Thoracic aorta (tissue), 2 donors: ENCODE data around the gene MOB3B. TPM values are rescaled to one million over a fixed set of nuclear protein-coding genes. Genes with fewer than 3 reads are reported as not detected.
A peak's percentile ranks its signal among the peaks of the same experiment; 100 is the strongest.

Source experiments
- ATAC-seq: fragments of 150-250 bp; one replicate; pipeline ENCODE4 v1.8.0; 2017; ENCODE audit warnings: low read depth; ENCODE audit not compliant: insufficient number of reproducible peaks, low FRiP score
- DNase-seq: peaks from one replicate; pipeline ENCODE4 v3.0.0-alpha.2; 2020; ENCODE audit warnings: low spot score
- H3K27ac ChIP-seq, 2 donors: fragments of 200-600 bp; sonication (generic); 1 replicate in 1 of 2; 2 replicates in 1 of 2; pipeline ENCODE4 v1.5.1; 2016; ENCODE audit warnings: mild to moderate bottlenecking in 2 of 2, moderate library complexity in 2 of 2
- H3K27me3 ChIP-seq: fragments of 200-600 bp; sonication (generic); replicated peaks from 2 replicates; pipeline ENCODE4 v1.6.0; 2016; ENCODE audit warnings: mild to moderate bottlenecking; ENCODE audit not compliant: insufficient read depth
- H3K36me3 ChIP-seq: fragments of 200-600 bp; sonication (generic); one replicate; pipeline ENCODE4 v1.5.1; 2016
- H3K4me1 ChIP-seq, 2 donors: fragments of 200-600 bp; sonication (generic); 1 replicate in 1 of 2; 2 replicates in 1 of 2; pipeline versions ENCODE4 v1.5.1 to v1.6.0; 2016; ENCODE audit warnings: low read depth in 2 of 2, mild to moderate bottlenecking in 1 of 2; ENCODE audit not compliant: control insufficient read depth in 1 of 2
- H3K4me3 ChIP-seq: fragments of 200-600 bp; sonication (generic); 2 replicates; pipeline ENCODE4 v1.5.1; 2016; ENCODE audit warnings: mild to moderate bottlenecking
- H3K9me3 ChIP-seq: fragments of 200-600 bp; sonication (generic); 2 replicates; pipeline ENCODE4 v1.5.1; 2016
- CTCF ChIP-seq: fragments of 200-600 bp; sonication (generic); IDR thresholded peaks from one replicate; pipeline ENCODE4 v1.5.1; 2019; ENCODE audit warnings: antibody characterized with exemption
- total RNA-seq, 2 donors: library from RNA; depleted of rRNA; stranded (reverse); fragments of >200 nt; gene quantifications; one replicate each; pipeline versions ENCODE4 v1.1.0 to v1.2.3, GENCODE V29; 2016

Gene MOB3B
- total RNA-seq, 2 donors from 2014 or later: 6.6 to 11.1 TPM

- H3K27ac ChIP-seq: peak overlapping the region; percentile 77
- DNase-seq (no peak), ATAC-seq (no peak)
- H3K4me1 ChIP-seq: peaks cover 46 to 65% of the 10 kb centered on the region in 2 donors
- TF ChIP-seq CTCF: no peak
- no peaks in the 10 kb centered on the region for H3K27me3 ChIP-seq
- no peaks in the 10 kb centered on the region for H3K36me3 ChIP-seq
- H3K4me3 ChIP-seq: peak overlapping the region; percentile 37
- H3K9me3 ChIP-seq: no peaks in the 10 kb centered on the region
Observed at GRCh38 chr9:27340285-27340674, 189.3 kb downstream of the MOB3B start.

GRCh38 chr9:27339661-27340284 lies 189.8 kb downstream of the MOB3B start:
- no peak for TF ChIP-seq CTCF
- peak overlapping the region; percentile 77 for H3K27ac ChIP-seq
- ATAC-seq (no peak), DNase-seq (peak; percentile 27)
- H3K9me3 ChIP-seq: no peaks in the 10 kb centered on the region
- H3K4me1 ChIP-seq: peaks cover 46 to 65% of the 10 kb centered on the region in 2 donors
- peak overlapping the region; percentile 37 for H3K4me3 ChIP-seq
- no peaks in the 10 kb centered on the region for H3K36me3 ChIP-seq
- no peaks in the 10 kb centered on the region for H3K27me3 ChIP-seq

GRCh38 chr9:27338527-27338903 lies 191.1 kb downstream of the MOB3B start:
- DNase-seq (no peak), ATAC-seq (no peak)
- no peaks in the 10 kb centered on the region for H3K27me3 ChIP-seq
- no peaks in the 10 kb centered on the region for H3K9me3 ChIP-seq
- no peak for TF ChIP-seq CTCF
- no peak overlapping the region for H3K4me3 ChIP-seq
- peaks cover 50 to 68% of the 10 kb centered on the region in 2 donors for H3K4me1 ChIP-seq
- no peaks in the 10 kb centered on the region for H3K36me3 ChIP-seq
- H3K27ac ChIP-seq: peak overlapping the region; percentile 74 to 77

GRCh38 chr9:27337833-27338526 lies 191.6 kb downstream of the MOB3B start:
- no peak for ATAC-seq

More at GRCh38 chr9:27337833-27338526, 191.6 kb downstream of the MOB3B start:
- no peak for TF ChIP-seq CTCF
- DNase-seq: no peak
- Histone ChIP-seq H3K36me3 (no peaks in the 10 kb centered on the region), H3K27me3 (no peaks in the 10 kb centered on the region), H3K4me3 (no peak overlapping the region), H3K9me3 (no peaks in the 10 kb centered on the region), H3K4me1 (peaks cover 52 to 71% of the 10 kb centered on the region in 2 donors), H3K27ac (peak overlapping the region; percentile 74 to 77)
